ENCODE data around the gene CRYGB. TPM values are rescaled to one million over a fixed set of nuclear protein-coding genes. Genes with fewer than 3 reads are reported as not detected.

The CRYGB gene
- polyA plus RNA-seq, 1 of the 3 experiments (the other 2 are of a cell fraction): not detected

- no peak overlapping the region for H3K4me3 ChIP-seq (ENCODE audit: low read depth in 2 of 2, low read length in 1 of 2)
- no peaks in the 10 kb centered on the region for H3K9me3 ChIP-seq
- H3K27me3 ChIP-seq (ENCODE audit: insufficient read depth): no peaks in the 10 kb centered on the region
- H3K9ac ChIP-seq: no peak overlapping the region
- H3K9me2 ChIP-seq: no peaks in the 10 kb centered on the region
- no peaks in the 10 kb centered on the region for H3K79me2 ChIP-seq (ENCODE audit: insufficient read depth)
- DNase-seq: no peak
- no peaks in the 10 kb centered on the region for H3K4me1 ChIP-seq (ENCODE audit: control insufficient read depth in 1 of 2, insufficient read depth in 2 of 2, low read depth in 1 of 2, low read length in 1 of 2)
- no peaks in the 10 kb centered on the region for H4K20me1 ChIP-seq (ENCODE audit: insufficient read depth)
- 0 out of 2 replicates have a peak overlapping the region, but pooled peaks have one; percentile 51 for H2AFZ ChIP-seq (ENCODE audit: low read depth)
- WGBS (ENCODE audit: low lambda C conversion rate): 74% methylated on average over 8 of the region's 8 CpGs
- CTCF ChIA-PET: interaction anchor here (2.0 kb wide), 1 partner anchor 61 kb away, joined by 7 read pairs; no protein-coding TSS in a partner anchor
- H3K36me3 ChIP-seq (replicated peaks in 1 of 2; ENCODE audit: control insufficient read depth in 1 of 2, insufficient read depth in 2 of 2, low read length in 1 of 2): no peaks in the 10 kb centered on the region
- TF ChIP-seq SIN3A (IDR thresholded peaks at IDR 0.05; ENCODE audit: borderline replicate concordance, low read depth, low read length): no peak
- TF ChIP-seq FOSL2 (IDR thresholded peaks at IDR 0.05; ENCODE audit: borderline replicate concordance, low read depth): no peak
- TF ChIP-seq REST (IDR thresholded peaks at IDR 0.05; ENCODE audit: low read depth, low read length): no peak
- no peak overlapping the region for H3K27ac ChIP-seq (ENCODE audit: low read depth in 2 of 2, low read length in 1 of 2)
- POLR2A ChIA-PET: no interaction called here
- H3F3A ChIP-seq (replicated peaks; ENCODE audit: insufficient read depth): no peaks in the 10 kb centered on the region
- H3K4me2 ChIP-seq: no peak overlapping the region; the same call in 1 of the 2 replicates
Measured at GRCh38 chr2:208192611-208193236, 46.8 kb upstream of the CRYGB start.

DNA sequence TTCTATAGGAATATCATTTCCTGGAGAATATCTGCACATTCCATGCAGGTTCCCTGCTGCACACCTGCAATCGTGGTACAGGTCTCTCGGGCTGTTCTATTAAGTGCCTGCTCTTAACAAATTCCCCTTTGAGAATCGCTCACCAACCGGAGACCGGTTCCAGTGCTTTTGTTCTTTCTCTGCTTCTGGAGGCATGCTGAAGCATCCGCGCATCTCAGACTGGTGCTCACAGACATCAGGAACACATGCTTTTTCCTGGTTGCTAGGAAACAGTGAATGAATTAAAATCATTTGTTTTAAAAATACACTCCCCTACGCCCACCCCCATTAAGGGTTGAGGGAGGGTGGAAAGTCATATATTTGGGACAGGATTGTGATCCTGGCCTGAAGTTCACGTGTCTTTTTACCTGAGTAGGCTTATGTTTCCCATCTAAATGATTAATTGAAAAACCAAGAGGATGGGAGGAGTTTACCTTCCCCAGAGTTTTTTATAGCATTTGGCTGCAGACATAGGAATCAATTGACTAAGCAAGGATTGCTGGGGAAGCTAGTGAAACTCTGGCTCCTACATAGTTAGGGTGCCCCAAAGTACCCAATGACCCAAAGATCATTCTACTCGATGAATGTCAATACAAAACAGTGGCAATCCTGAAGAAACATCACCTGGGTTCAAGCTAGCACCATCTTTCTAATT is 44.0 kb upstream of the CRYGB start, which contains the start of gene C2orf80:
C2orf80 (minus strand) TSS at position 221 of the 694 bp plus-strand sequence. CDS start 3,044 bp downstream, outside the sequence.
- Histone ChIP-seq H3K9ac (no peak within 1 kb of the TSS), H3K36me3 (replicated peaks in 1 of 2; ENCODE audit: control insufficient read depth in 1 of 2, insufficient read depth in 2 of 2, low read length in 1 of 2) (no peaks in the 10 kb centered on the region), H3K4me3 (ENCODE audit: low read depth in 2 of 2, low read length in 1 of 2) (no peak within 1 kb of the TSS), H4K20me1 (ENCODE audit: insufficient read depth) (no peaks in the 10 kb centered on the region), H3K27me3 (ENCODE audit: insufficient read depth) (no peaks in the 10 kb centered on the region), H3K27ac (ENCODE audit: low read depth in 2 of 2, low read length in 1 of 2) (no peak within 1 kb of the TSS), H3F3A (replicated peaks; ENCODE audit: insufficient read depth) (no peaks in the 10 kb centered on the region), H3K9me2 (no peaks in the 10 kb centered on the region), H3K9me3 (no peaks in the 10 kb centered on the region), H3K4me1 (ENCODE audit: control insufficient read depth in 1 of 2, insufficient read depth in 2 of 2, low read depth in 1 of 2, low read length in 1 of 2) (no peaks in the 10 kb centered on the region), H3K4me2 (no peak within 1 kb of the TSS), H2AFZ (ENCODE audit: low read depth) (no peak within 1 kb of the TSS), H3K79me2 (ENCODE audit: insufficient read depth) (no peaks in the 10 kb centered on the region)
- 72% methylated on average over 10 of the region's 10 CpGs for WGBS (ENCODE audit: low lambda C conversion rate)
- DNase-seq: no peak
- POLR2A ChIA-PET: no interaction called here
- CTCF ChIA-PET: interaction anchor here (0.8 to 1.3 kb wide), 2 partner anchors 14 to 15 kb away, joined by 4 to 5 read pairs; no protein-coding TSS in a partner anchor
- TF ChIP-seq, protein P1, sequence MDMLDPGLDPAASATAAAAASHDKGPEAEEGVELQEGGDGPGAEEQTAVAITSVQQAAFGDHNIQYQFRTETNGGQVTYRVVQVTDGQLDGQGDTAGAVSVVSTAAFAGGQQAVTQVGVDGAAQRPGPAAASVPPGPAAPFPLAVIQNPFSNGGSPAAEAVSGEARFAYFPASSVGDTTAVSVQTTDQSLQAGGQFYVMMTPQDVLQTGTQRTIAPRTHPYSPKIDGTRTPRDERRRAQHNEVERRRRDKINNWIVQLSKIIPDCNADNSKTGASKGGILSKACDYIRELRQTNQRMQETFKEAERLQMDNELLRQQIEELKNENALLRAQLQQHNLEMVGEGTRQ (IDR thresholded peaks at IDR 0.05; ENCODE audit: borderline replicate concordance, low read depth, low read length): no peak
- no peak for TF ChIP-seq CHD2 (IDR thresholded peaks at IDR 0.05; ENCODE audit: low read length, partially characterized antibody)
- no peak for TF ChIP-seq ELF1 (IDR thresholded peaks at IDR 0.05)
- no peak for TF ChIP-seq NFIC (IDR thresholded peaks at IDR 0.05; ENCODE audit: borderline replicate concordance)
- no peak for TF ChIP-seq FOXJ3 (CRISPR knock-in tag; IDR thresholded peaks at IDR 0.05)
- TF ChIP-seq POLR2AphosphoS5 (IDR thresholded peaks at IDR 0.05; ENCODE audit: low read depth, low read length): no peak
- no peak for TF ChIP-seq FOXM1 (IDR thresholded peaks at IDR 0.05; ENCODE audit: low read depth)
- TF ChIP-seq EZH2phosphoT487 (IDR thresholded peaks at IDR 0.05; ENCODE audit: borderline replicate concordance, low read depth): no peak
- no peak for TF ChIP-seq MXI1 (IDR thresholded peaks at IDR 0.05; ENCODE audit: low read depth, low read length)
- TF ChIP-seq FOSL2 (IDR thresholded peaks at IDR 0.05; ENCODE audit: borderline replicate concordance, low read depth): no peak
- TF ChIP-seq RFX5 (IDR thresholded peaks at IDR 0.05; ENCODE audit: low read length): no peak
- TF ChIP-seq RCOR1 (IDR thresholded peaks at IDR 0.05; ENCODE audit: low read length): no peak
- no peak for TF ChIP-seq TAF1 (IDR thresholded peaks at IDR 0.05; ENCODE audit: borderline replicate concordance, low read depth, low read length)
- TF ChIP-seq IRF3 (IDR thresholded peaks at IDR 0.05; ENCODE audit: low read depth, low read length): no peak
- TF ChIP-seq RXRA (IDR thresholded peaks at IDR 0.05; ENCODE audit: borderline replicate concordance, low read depth): no peak
- no peak for TF ChIP-seq RAD21 (IDR thresholded peaks at IDR 0.05; ENCODE audit: low read length)
